ENCODE data around the gene FIGN. TPM values are rescaled to one million over a fixed set of nuclear protein-coding genes. Genes with fewer than 3 reads are reported as not detected.

FIGN gene
- total and polyA plus RNA-seq, 2 experiments from 2014 or later: 0.76 to 2.6 TPM

DNA sequence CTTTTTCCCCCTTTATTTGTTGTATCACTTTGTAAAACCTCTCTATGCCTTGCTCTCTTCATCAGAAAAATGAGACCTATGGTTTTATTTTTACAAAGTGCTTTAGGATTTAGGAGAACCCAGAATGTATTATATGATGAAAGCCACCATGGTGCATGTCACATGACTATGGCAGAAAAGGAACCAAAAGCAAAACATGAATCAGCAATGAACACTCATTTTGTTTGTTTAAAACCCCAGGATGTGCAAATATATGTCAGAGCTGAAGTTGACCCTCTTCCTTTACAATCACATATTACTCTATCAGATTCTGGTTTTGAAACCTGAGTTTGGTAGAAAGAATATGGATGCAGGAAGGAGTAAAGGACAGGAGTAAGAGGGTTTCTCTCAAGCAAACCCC, 70.0 kb downstream of the FIGN start:
- H3K4me3 ChIP-seq: no peak overlapping the region
- peak; percentile 37 for DNase-seq
- no peak overlapping the region for H3K9ac ChIP-seq
- no peak overlapping the region for H2AFZ ChIP-seq
- H4K20me1 ChIP-seq (ENCODE audit: insufficient read depth): no peaks in the 10 kb centered on the region
- H3K27ac ChIP-seq: no peak overlapping the region
- no peak overlapping the region for H3K4me2 ChIP-seq (ENCODE audit: unreplicated experiment)
- no peaks in the 10 kb centered on the region for H3K27me3 ChIP-seq (replicated peaks; ENCODE audit: insufficient read depth)
- no peaks in the 10 kb centered on the region for H3K9me2 ChIP-seq (ENCODE audit: insufficient read depth)
- no peaks in the 10 kb centered on the region for H3K79me2 ChIP-seq (ENCODE audit: insufficient read depth)
- H3K9me3 ChIP-seq (ENCODE audit: low read depth): no peaks in the 10 kb centered on the region
- no peaks in the 10 kb centered on the region for H3K36me3 ChIP-seq (ENCODE audit: low read depth)
- TF ChIP-seq EZH2 (IDR thresholded peaks at IDR 0.05; ENCODE audit: insufficient read depth, poor library complexity, severe bottlenecking) (no peak), EZH2phosphoT487 (IDR thresholded peaks at IDR 0.05; ENCODE audit: insufficient read depth, low read depth) (no peak)
- H3K4me1 ChIP-seq (ENCODE audit: insufficient read depth): peaks cover 45% of the 10 kb centered on the region
- H3F3A ChIP-seq (ENCODE audit: insufficient read depth): peaks cover 28% of the 10 kb centered on the region
- in situ Hi-C loops (cut with MboI): no loop called here

DNA sequence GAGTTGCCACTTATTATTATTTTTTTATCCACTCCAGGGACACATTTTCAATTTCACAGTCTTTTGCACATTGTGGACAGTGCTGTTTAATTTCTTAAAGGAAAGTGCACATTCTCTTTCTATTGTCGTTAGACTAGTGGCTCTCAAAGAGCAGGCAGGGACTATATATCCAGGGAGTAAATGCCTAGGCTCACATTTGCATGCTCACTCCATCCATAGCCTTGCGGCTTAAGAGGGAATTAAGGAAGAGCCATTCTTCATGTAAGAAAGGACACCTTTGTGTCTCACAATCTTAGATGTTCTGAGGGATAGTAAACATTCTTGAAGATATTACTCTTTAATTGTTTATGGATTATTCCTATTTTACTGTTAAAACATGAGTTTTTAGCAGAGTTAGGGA, 70.8 kb downstream of the FIGN start:
- H2AFZ ChIP-seq: no peak overlapping the region
- no peaks in the 10 kb centered on the region for H3K27me3 ChIP-seq (replicated peaks; ENCODE audit: insufficient read depth)
- no peak overlapping the region for H3K27ac ChIP-seq
- no peak for DNase-seq
- in situ Hi-C loops (cut with MboI): no loop called here
- no peak overlapping the region for H3K9ac ChIP-seq
- H3K9me2 ChIP-seq (ENCODE audit: insufficient read depth): no peaks in the 10 kb centered on the region
- no peaks in the 10 kb centered on the region for H3K36me3 ChIP-seq (ENCODE audit: low read depth)
- H3K4me2 ChIP-seq (ENCODE audit: unreplicated experiment): no peak overlapping the region
- TF ChIP-seq EZH2 (IDR thresholded peaks at IDR 0.05; ENCODE audit: insufficient read depth, poor library complexity, severe bottlenecking) (no peak), EZH2phosphoT487 (IDR thresholded peaks at IDR 0.05; ENCODE audit: insufficient read depth, low read depth) (no peak)
- peaks cover 28% of the 10 kb centered on the region for H3F3A ChIP-seq (ENCODE audit: insufficient read depth)
- H3K4me3 ChIP-seq: no peak overlapping the region
- no peaks in the 10 kb centered on the region for H4K20me1 ChIP-seq (ENCODE audit: insufficient read depth)
- H3K4me1 ChIP-seq (ENCODE audit: insufficient read depth): peaks cover 45% of the 10 kb centered on the region
- WGBS, 2 experiments (ENCODE audit: low coverage in 1 of 2, low lambda C conversion rate in 2 of 2, missing lambda C conversion rate in 2 of 2): 97 to 100% methylated on average over 2 of the region's 2 CpGs
- H3K9me3 ChIP-seq (ENCODE audit: low read depth): no peaks in the 10 kb centered on the region
- H3K79me2 ChIP-seq (ENCODE audit: insufficient read depth): no peaks in the 10 kb centered on the region

DNA sequence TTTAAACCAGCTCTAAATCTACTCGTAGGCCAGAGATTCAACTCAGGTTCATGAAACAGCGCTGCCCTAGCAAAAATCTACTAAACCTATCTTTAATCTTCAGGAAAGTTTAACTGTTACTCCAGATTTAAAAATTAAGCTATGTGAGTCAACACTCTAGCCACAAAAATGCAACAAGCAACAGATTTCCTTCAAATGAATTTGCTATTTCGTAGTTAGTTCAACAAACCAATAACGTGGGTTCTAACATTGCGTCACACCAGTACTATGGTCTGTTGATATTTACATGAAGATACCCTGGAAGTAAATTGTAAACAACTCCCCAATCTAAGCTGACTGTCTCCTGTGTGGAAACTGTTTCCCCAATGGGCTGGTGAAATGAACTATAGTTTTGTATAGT, 71.2 kb downstream of the FIGN start:
- Histone ChIP-seq H3K27me3 (replicated peaks; ENCODE audit: insufficient read depth) (no peaks in the 10 kb centered on the region), H3K4me2 (ENCODE audit: unreplicated experiment) (peak overlapping the region; percentile 8), H3F3A (ENCODE audit: insufficient read depth) (peaks cover 28% of the 10 kb centered on the region), H2AFZ (no peak overlapping the region), H4K20me1 (ENCODE audit: insufficient read depth) (no peaks in the 10 kb centered on the region), H3K27ac (no peak overlapping the region), H3K9ac (no peak overlapping the region), H3K36me3 (ENCODE audit: low read depth) (no peaks in the 10 kb centered on the region), H3K9me3 (ENCODE audit: low read depth) (no peaks in the 10 kb centered on the region), H3K4me1 (ENCODE audit: insufficient read depth) (peaks cover 48% of the 10 kb centered on the region), H3K4me3 (no peak overlapping the region), H3K79me2 (ENCODE audit: insufficient read depth) (no peaks in the 10 kb centered on the region), H3K9me2 (ENCODE audit: insufficient read depth) (no peaks in the 10 kb centered on the region)
- peak; percentile 77 for DNase-seq
- TF ChIP-seq EZH2 (IDR thresholded peaks at IDR 0.05; ENCODE audit: insufficient read depth, poor library complexity, severe bottlenecking): no peak
- TF ChIP-seq EZH2phosphoT487 (IDR thresholded peaks at IDR 0.05; ENCODE audit: insufficient read depth, low read depth): no peak
- WGBS, 2 experiments (ENCODE audit: low coverage in 1 of 2, low lambda C conversion rate in 2 of 2, missing lambda C conversion rate in 2 of 2): 51 to 55% methylated on average over 5 of the region's 5 CpGs
- in situ Hi-C loops (cut with MboI): no loop called here

DNA sequence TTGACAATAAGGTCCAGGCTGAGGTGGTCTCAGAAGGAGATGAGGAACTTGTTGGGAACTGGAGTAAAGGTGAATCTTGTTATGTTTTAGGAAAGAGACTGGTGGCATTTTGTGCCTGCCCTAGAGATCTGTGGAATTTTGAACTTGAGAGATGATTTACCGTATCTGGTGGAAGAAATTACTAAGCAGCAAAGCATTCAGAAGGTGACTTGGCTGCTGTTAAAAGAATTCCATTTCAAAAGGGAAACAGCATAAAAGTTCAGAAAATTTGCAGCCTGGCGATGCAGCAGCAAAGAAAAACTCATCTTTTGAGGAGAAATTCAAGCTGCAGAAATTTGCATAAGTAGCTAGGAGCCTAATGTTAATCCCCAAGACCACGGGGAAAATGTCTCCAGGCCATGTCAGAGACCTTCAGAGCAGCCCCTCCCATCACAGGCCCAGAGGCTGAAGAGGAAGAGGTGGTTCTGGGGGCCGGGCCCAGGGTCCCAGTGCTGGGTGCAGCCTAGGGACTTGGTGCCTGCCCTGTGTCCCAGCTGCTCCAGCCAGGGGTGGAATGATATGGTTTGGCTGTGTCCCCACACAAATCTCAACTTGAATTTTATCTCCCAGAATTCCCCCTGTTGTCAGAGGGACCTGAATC, 73.5 kb downstream of the FIGN start:
- Histone ChIP-seq H3K9ac (no peak overlapping the region), H3F3A (ENCODE audit: insufficient read depth) (peaks cover 17% of the 10 kb centered on the region), H3K36me3 (ENCODE audit: low read depth) (no peaks in the 10 kb centered on the region), H3K27ac (no peak overlapping the region), H2AFZ (no peak overlapping the region), H3K4me1 (ENCODE audit: insufficient read depth) (peaks cover 51% of the 10 kb centered on the region), H3K9me2 (ENCODE audit: insufficient read depth) (no peaks in the 10 kb centered on the region), H3K27me3 (replicated peaks; ENCODE audit: insufficient read depth) (no peaks in the 10 kb centered on the region), H4K20me1 (ENCODE audit: insufficient read depth) (no peaks in the 10 kb centered on the region), H3K4me2 (ENCODE audit: unreplicated experiment) (no peak overlapping the region), H3K9me3 (ENCODE audit: low read depth) (no peaks in the 10 kb centered on the region), H3K4me3 (no peak overlapping the region), H3K79me2 (ENCODE audit: insufficient read depth) (no peaks in the 10 kb centered on the region)
- in situ Hi-C loops (cut with MboI): no loop called here
- DNase-seq: no peak
- no peak for TF ChIP-seq EZH2 (IDR thresholded peaks at IDR 0.05; ENCODE audit: insufficient read depth, poor library complexity, severe bottlenecking)
- no peak for TF ChIP-seq EZH2phosphoT487 (IDR thresholded peaks at IDR 0.05; ENCODE audit: insufficient read depth, low read depth)
- WGBS, 2 experiments (ENCODE audit: low coverage in 1 of 2, low lambda C conversion rate in 2 of 2, missing lambda C conversion rate in 2 of 2): 68 to 82% methylated on average over 4 of the region's 4 CpGs

DNA sequence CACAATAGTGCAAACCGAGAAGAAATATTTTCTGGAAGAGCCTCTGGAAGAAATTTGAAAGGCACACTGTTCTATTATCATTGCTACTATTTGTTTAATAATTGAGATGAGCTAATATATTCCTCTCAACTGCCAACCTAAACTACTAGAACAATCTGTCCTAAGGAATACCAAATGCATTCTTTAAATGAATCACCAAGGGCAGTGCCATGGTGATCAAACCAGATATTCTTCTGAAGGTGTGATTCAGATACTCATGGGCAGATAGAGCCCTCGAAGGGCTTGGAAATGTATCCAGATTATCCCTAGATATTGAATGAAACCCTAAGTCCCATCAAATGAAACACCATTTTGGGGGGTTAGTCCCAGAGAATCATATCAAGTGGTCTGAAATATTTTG, 76.6 kb downstream of the FIGN start:
- no peak overlapping the region for H2AFZ ChIP-seq
- no peaks in the 10 kb centered on the region for H3K9me3 ChIP-seq (ENCODE audit: low read depth)
- 12 to 17% methylated on average over 2 of the region's 2 CpGs for WGBS, 2 experiments (ENCODE audit: low coverage in 1 of 2, low lambda C conversion rate in 2 of 2, missing lambda C conversion rate in 2 of 2)
- H3K79me2 ChIP-seq (ENCODE audit: insufficient read depth): no peaks in the 10 kb centered on the region
- TF ChIP-seq EZH2phosphoT487 (IDR thresholded peaks at IDR 0.05; ENCODE audit: insufficient read depth, low read depth): no peak
- TF ChIP-seq EZH2 (IDR thresholded peaks at IDR 0.05; ENCODE audit: insufficient read depth, poor library complexity, severe bottlenecking): no peak
- no peaks in the 10 kb centered on the region for H3K27me3 ChIP-seq (replicated peaks; ENCODE audit: insufficient read depth)
- H3K4me3 ChIP-seq: no peak overlapping the region
- no peak overlapping the region for H3K9ac ChIP-seq
- H3K4me2 ChIP-seq (ENCODE audit: unreplicated experiment): peak overlapping the region; percentile 7
- no peaks in the 10 kb centered on the region for H3K36me3 ChIP-seq (ENCODE audit: low read depth)
- no peaks in the 10 kb centered on the region for H3F3A ChIP-seq (ENCODE audit: insufficient read depth)
- H4K20me1 ChIP-seq (ENCODE audit: insufficient read depth): no peaks in the 10 kb centered on the region
- H3K9me2 ChIP-seq (ENCODE audit: insufficient read depth): no peaks in the 10 kb centered on the region
- in situ Hi-C loops (cut with MboI): no loop called here
- peaks cover 30% of the 10 kb centered on the region for H3K4me1 ChIP-seq (ENCODE audit: insufficient read depth)
- H3K27ac ChIP-seq: no peak overlapping the region
- peak; percentile 62 for DNase-seq
